Nucleus accumbens (tissue), 56 donors: Measurements from ENCODE around the gene TCAP.

Experiments
- DNase-seq, 56 donors: peaks; one replicate each; lab custom pipeline; 2025; lab: John Stamatoyannopoulos, UW

Gene TCAP

GRCh38 chr17:39628655-39629493 is 36.3 kb upstream of the TCAP start:
- DNase-seq: no peak

GRCh38 chr17:39629494-39629880 is 35.7 kb upstream of the TCAP start:
- DNase-seq: no peak

GRCh38 chr17:39629898-39630297 is 35.3 kb upstream of the TCAP start:
- DNase-seq: no peak

- DNase-seq: no peak
Measured at GRCh38 chr17:39631403-39631802, 33.7 kb upstream of the TCAP start.

- peak in 52 of 56 donors; percentile 11 to 89 (median 66) for DNase-seq
Measured at GRCh38 chr17:39632153-39632941, 32.8 kb upstream of the TCAP start.

- DNase-seq: no peak
Measured at GRCh38 chr17:39633570-39634183, 31.5 kb upstream of the TCAP start.

- DNase-seq: peak in 4 of 56 donors; percentile 18 to 43 (median 36)
Measured at GRCh38 chr17:39634384-39634871, 30.7 kb upstream of the TCAP start.

GRCh38 chr17:39635614-39636176 is 29.5 kb upstream of the TCAP start:
- peak in 1 of 56 donors; percentile 28 for DNase-seq

- DNase-seq: no peak
Measured at GRCh38 chr17:39636587-39636926, 28.6 kb upstream of the TCAP start.

- DNase-seq: peak in 54 of 56 donors; percentile 49 to 93 (median 82)
Measured at GRCh38 chr17:39636927-39637736, 28.0 kb upstream of the TCAP start, which contains the start of gene STARD3. Gene STARD3, plus strand, starts transcription at chr17:39637144. Its CDS starts 16,388 bp downstream, at chr17:39653532.

- peak in 3 of 56 donors; percentile 14 to 29 (median 20) for DNase-seq
Measured at GRCh38 chr17:39638317-39638716, 26.8 kb upstream of the TCAP start.

- DNase-seq: no peak
Measured at GRCh38 chr17:39639043-39639442, 26.1 kb upstream of the TCAP start.

- no peak for DNase-seq
Measured at GRCh38 chr17:39639566-39640458, 25.3 kb upstream of the TCAP start.

GRCh38 chr17:39640591-39641031 is 24.5 kb upstream of the TCAP start:
- DNase-seq: no peak

GRCh38 chr17:39641097-39641496 is 24.1 kb upstream of the TCAP start:
- no peak for DNase-seq

- no peak for DNase-seq
Measured at GRCh38 chr17:39641883-39642282, 23.3 kb upstream of the TCAP start.

GRCh38 chr17:39642291-39643074 is 22.7 kb upstream of the TCAP start:
- no peak for DNase-seq

- no peak for DNase-seq
Measured at GRCh38 chr17:39643271-39643670, 21.9 kb upstream of the TCAP start.
